Esophagus squamous epithelium (tissue), 4 donors: Measurements from ENCODE around the gene TVP23B.

Experiments
- CTCF ChIP-seq, 6 experiments: fragments of 450-650 bp in 4 of 6; fragments of 200-600 bp in 2 of 6; sonication (generic) in 2 of 6; IDR thresholded peaks; one replicate each; pipeline ENCODE4 v1.5.1; 2016 to 2019; ENCODE audit warnings: antibody characterized with exemption in 6 of 6, mild to moderate bottlenecking in 4 of 6, moderate library complexity in 4 of 6
- POLR2A ChIP-seq, 4 donors: fragments of 450-650 bp; IDR thresholded peaks; one replicate each; pipeline ENCODE4 v1.6.1; 2017; ENCODE audit warnings: antibody characterized with exemption in 4 of 4, mild to moderate bottlenecking in 4 of 4, moderate library complexity in 3 of 4

- TF ChIP-seq CTCF (IDR thresholded peaks at IDR 0.05), result no peak
- no peak for TF ChIP-seq POLR2A (IDR thresholded peaks at IDR 0.05)
Measured at GRCh38 chr17:18850679-18851078, 69.7 kb downstream of the TVP23B start.
